Keratinocyte (primary cell): ENCODE data around the gene CREB5. TPM values are rescaled to one million over a fixed set of nuclear protein-coding genes. Genes with fewer than 3 reads are reported as not detected.
A peak's percentile ranks its signal among the peaks of the same experiment; 100 is the strongest.

Experiments
- DNase-seq: peaks from one replicate; pipeline ENCODE4 v3.0.0-alpha.2; 2011; ENCODE audit warnings: low read depth, missing footprints, low spot score
- FAIRE-seq: peaks from 2 replicates; lab custom pipeline; 2011; peaks lifted over from hg19 to GRCh38; lab: Jason Lieb, UNC
- H2AFZ ChIP-seq: 2 replicates; pipeline ENCODE4 v1.6.0; 2012; ENCODE audit warnings: low read length, control low read depth, inconsistent platforms; ENCODE audit not compliant: control insufficient read depth
- H3K27ac ChIP-seq: 2 replicates; pipeline ENCODE4 v1.5.1; 2011; ENCODE audit warnings: low read length; ENCODE audit not compliant: control insufficient read depth, insufficient read depth
- H3K27me3 ChIP-seq: 3 replicates; pipeline ENCODE4 v1.6.0; 2011; ENCODE audit warnings: low read length; ENCODE audit not compliant: control insufficient read depth, insufficient read depth; ENCODE audit errors: extremely low read depth
- H3K36me3 ChIP-seq, 2 experiments: 2 replicates in 1 of 2; 3 replicates in 1 of 2; pipeline ENCODE4 v1.5.1; 2011; ENCODE audit warnings: low read length in 2 of 2, mild to moderate bottlenecking in 1 of 2; ENCODE audit not compliant: control insufficient read depth in 2 of 2, insufficient read depth in 2 of 2; ENCODE audit errors: extremely low read depth in 1 of 2
- H3K4me1 ChIP-seq: 3 replicates; pipeline ENCODE4 v1.5.1; 2011; ENCODE audit warnings: low read length; ENCODE audit not compliant: control insufficient read depth, insufficient read depth; ENCODE audit errors: extremely low read depth
- H3K4me2 ChIP-seq: 3 replicates; pipeline ENCODE4 v1.6.0; 2011; ENCODE audit warnings: low read depth, low read length; ENCODE audit not compliant: control insufficient read depth, insufficient read depth; ENCODE audit errors: extremely low read depth
- H3K4me3 ChIP-seq, 3 experiments: fragments of 200-600 bp in 1 of 3; sonication (generic) in 1 of 3; 2 replicates in 2 of 3; 3 replicates in 1 of 3; pipeline ENCODE4 v1.5.1; 2011 to 2016; ENCODE audit warnings: low read length in 3 of 3, mild to moderate bottlenecking in 3 of 3, control low read depth in 2 of 3, inconsistent platforms in 1 of 3, low read depth in 1 of 3, mixed read lengths in 1 of 3, mixed run types in 1 of 3, moderate library complexity in 1 of 3; ENCODE audit not compliant: control insufficient read depth in 2 of 3, insufficient read depth in 2 of 3; ENCODE audit errors: extremely low read depth in 1 of 3
- H3K79me2 ChIP-seq: 2 replicates; pipeline ENCODE4 v1.6.0; 2012; ENCODE audit warnings: low read length; ENCODE audit not compliant: control insufficient read depth, insufficient read depth
- H3K9ac ChIP-seq: 3 replicates; pipeline ENCODE4 v1.6.0; 2011; ENCODE audit warnings: low read length; ENCODE audit not compliant: control insufficient read depth, insufficient read depth; ENCODE audit errors: extremely low read depth
- H3K9me1 ChIP-seq: 3 replicates; pipeline ENCODE4 v1.6.0; 2011; ENCODE audit warnings: low read length; ENCODE audit not compliant: control insufficient read depth, insufficient read depth; ENCODE audit errors: extremely low read depth
- H3K9me3 ChIP-seq: 2 replicates; pipeline ENCODE4 v1.5.1; 2012; ENCODE audit warnings: low read depth, low read length; ENCODE audit not compliant: control insufficient read depth
- H4K20me1 ChIP-seq: 3 replicates; pipeline ENCODE4 v1.6.0; 2011; ENCODE audit warnings: low read length; ENCODE audit not compliant: control insufficient read depth, insufficient read depth; ENCODE audit errors: extremely low read depth
- EZH2 ChIP-seq: IDR thresholded peaks from one replicate; pipeline ENCODE4 v1.6.1; 2012; ENCODE audit warnings: inconsistent platforms, mild to moderate bottlenecking, low read length, moderate library complexity
- dilution Hi-C: fragments of 300-500 bp; cut with MboI; formaldehyde crosslinking; loops from one replicate; pipeline ENCODE4 v1.7.0; 2020; ENCODE audit warnings: low sequenced_read_pairs; ENCODE audit not compliant: extremely low pct_ligation_motif_present
- polyA plus RNA-seq, 5 experiments: library from polyadenylated mRNA; depleted of rRNA in 3 of 5; stranded (reverse) in 3 of 5; stranded (forward) in 1 of 5; unstranded in 1 of 5; fragments of >200 nt; gene quantifications; 1 replicate in 1 of 5; 2 replicates in 3 of 5; 3 replicates in 1 of 5; pipeline versions ENCODE4 v1.2.1 to v1.2.3, GENCODE V29; 2011 to 2012; ENCODE audit warnings: missing spikeins in 2 of 5, low read depth in 1 of 5, low replicate concordance in 1 of 5
- TF ChIP-seq, protein P1 (sequence below), 3 experiments: IDR thresholded peaks in 1 of 3; conservative IDR thresholded peaks in 1 of 3; optimal IDR thresholded peaks in 1 of 3; 2 replicates in 2 of 3; 3 replicates in 1 of 3; pipeline versions ENCODE3 to v1.5.1; 2011; ENCODE audit warnings: low read length in 3 of 3, mild to moderate bottlenecking in 3 of 3, moderate library complexity in 2 of 3, control low read depth in 1 of 3, inconsistent platforms in 1 of 3; ENCODE audit not compliant: insufficient read depth in 2 of 3; ENCODE audit errors: extremely low read depth in 1 of 3

The CREB5 gene
- polyA plus RNA-seq, 1 donor (not counting 4 experiments of a cell fraction or from before 2014, with no cell fraction given): 7.9 TPM

GRCh38 chr7:28738412-28738811 is 326.1 kb downstream of the CREB5 start:
- H2AFZ ChIP-seq: peak overlapping the region; percentile 53
- H3K79me2 ChIP-seq: no peaks in the 10 kb centered on the region
- H3K27ac ChIP-seq: peak overlapping the region; percentile 30
- H3K4me1 ChIP-seq: peaks cover 7% of the 10 kb centered on the region
- no peaks in the 10 kb centered on the region for H3K9me3 ChIP-seq
- no peak for TF ChIP-seq EZH2
- FAIRE-seq (peak; percentile 79), DNase-seq (no peak)
- no peak overlapping the region for H3K4me3 ChIP-seq
- dilution Hi-C loops: no loop called here
- no peaks in the 10 kb centered on the region for H3K27me3 ChIP-seq
- H3K9ac ChIP-seq: no peak overlapping the region
- H3K36me3 ChIP-seq: no peaks in the 10 kb centered on the region
- H3K9me1 ChIP-seq: no peaks in the 10 kb centered on the region
- no peaks in the 10 kb centered on the region for H4K20me1 ChIP-seq
- peak overlapping the region; percentile 31 for H3K4me2 ChIP-seq

- H3K4me3 ChIP-seq: no peak overlapping the region
- dilution Hi-C loops: no loop called here
- FAIRE-seq (no peak), DNase-seq (no peak)
- no peak overlapping the region for H3K27ac ChIP-seq
- H3K9me1 ChIP-seq: no peaks in the 10 kb centered on the region
- H2AFZ ChIP-seq: no peak overlapping the region
- TF ChIP-seq, protein P1, sequence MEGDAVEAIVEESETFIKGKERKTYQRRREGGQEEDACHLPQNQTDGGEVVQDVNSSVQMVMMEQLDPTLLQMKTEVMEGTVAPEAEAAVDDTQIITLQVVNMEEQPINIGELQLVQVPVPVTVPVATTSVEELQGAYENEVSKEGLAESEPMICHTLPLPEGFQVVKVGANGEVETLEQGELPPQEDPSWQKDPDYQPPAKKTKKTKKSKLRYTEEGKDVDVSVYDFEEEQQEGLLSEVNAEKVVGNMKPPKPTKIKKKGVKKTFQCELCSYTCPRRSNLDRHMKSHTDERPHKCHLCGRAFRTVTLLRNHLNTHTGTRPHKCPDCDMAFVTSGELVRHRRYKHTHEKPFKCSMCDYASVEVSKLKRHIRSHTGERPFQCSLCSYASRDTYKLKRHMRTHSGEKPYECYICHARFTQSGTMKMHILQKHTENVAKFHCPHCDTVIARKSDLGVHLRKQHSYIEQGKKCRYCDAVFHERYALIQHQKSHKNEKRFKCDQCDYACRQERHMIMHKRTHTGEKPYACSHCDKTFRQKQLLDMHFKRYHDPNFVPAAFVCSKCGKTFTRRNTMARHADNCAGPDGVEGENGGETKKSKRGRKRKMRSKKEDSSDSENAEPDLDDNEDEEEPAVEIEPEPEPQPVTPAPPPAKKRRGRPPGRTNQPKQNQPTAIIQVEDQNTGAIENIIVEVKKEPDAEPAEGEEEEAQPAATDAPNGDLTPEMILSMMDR (optimal IDR thresholded peaks at IDR 0.05 in 1 of 3, IDR thresholded peaks at IDR 0.05 in 1 of 3, conservative IDR thresholded peaks at IDR 0.05 in 1 of 3; ENCODE audit: extremely low read depth in 1 of 3, insufficient read depth in 2 of 3, low read length in 3 of 3): no peak
- no peak overlapping the region for H3K9ac ChIP-seq
- H3K36me3 ChIP-seq: no peaks in the 10 kb centered on the region
- H3K9me3 ChIP-seq: no peaks in the 10 kb centered on the region
- no peak overlapping the region for H3K4me2 ChIP-seq
- H3K79me2 ChIP-seq: no peaks in the 10 kb centered on the region
- H3K4me1 ChIP-seq: peaks cover 7% of the 10 kb centered on the region
- no peaks in the 10 kb centered on the region for H4K20me1 ChIP-seq
- no peaks in the 10 kb centered on the region for H3K27me3 ChIP-seq
Measured at GRCh38 chr7:28739128-28739527, 326.8 kb downstream of the CREB5 start.

- peaks cover 7% of the 10 kb centered on the region for H3K4me1 ChIP-seq
- no peaks in the 10 kb centered on the region for H4K20me1 ChIP-seq
- H3K9me3 ChIP-seq: no peaks in the 10 kb centered on the region
- H3K4me3 ChIP-seq: no peak overlapping the region
- H3K9ac ChIP-seq: no peak overlapping the region
- no peaks in the 10 kb centered on the region for H3K79me2 ChIP-seq
- FAIRE-seq (no peak), DNase-seq (no peak)
- dilution Hi-C loops: no loop called here
- H2AFZ ChIP-seq: no peak overlapping the region
- H3K4me2 ChIP-seq: no peak overlapping the region
- TF ChIP-seq, protein P1 (optimal IDR thresholded peaks at IDR 0.05 in 1 of 3, IDR thresholded peaks at IDR 0.05 in 1 of 3, conservative IDR thresholded peaks at IDR 0.05 in 1 of 3; ENCODE audit: extremely low read depth in 1 of 3, insufficient read depth in 2 of 3, low read length in 3 of 3): no peak
- TF ChIP-seq EZH2: no peak
- no peaks in the 10 kb centered on the region for H3K9me1 ChIP-seq
- no peaks in the 10 kb centered on the region for H3K27me3 ChIP-seq
- no peaks in the 10 kb centered on the region for H3K36me3 ChIP-seq
- no peak overlapping the region for H3K27ac ChIP-seq
Measured at GRCh38 chr7:28739826-28740225, 327.5 kb downstream of the CREB5 start.
